ENCODE measurements around the gene PSMC4. TPM values are rescaled to one million over a fixed set of nuclear protein-coding genes. Genes with fewer than 3 reads are reported as not detected.

Gene PSMC4
- total RNA-seq, 1 experiment from 2014 or later = 111 TPM

DNA sequence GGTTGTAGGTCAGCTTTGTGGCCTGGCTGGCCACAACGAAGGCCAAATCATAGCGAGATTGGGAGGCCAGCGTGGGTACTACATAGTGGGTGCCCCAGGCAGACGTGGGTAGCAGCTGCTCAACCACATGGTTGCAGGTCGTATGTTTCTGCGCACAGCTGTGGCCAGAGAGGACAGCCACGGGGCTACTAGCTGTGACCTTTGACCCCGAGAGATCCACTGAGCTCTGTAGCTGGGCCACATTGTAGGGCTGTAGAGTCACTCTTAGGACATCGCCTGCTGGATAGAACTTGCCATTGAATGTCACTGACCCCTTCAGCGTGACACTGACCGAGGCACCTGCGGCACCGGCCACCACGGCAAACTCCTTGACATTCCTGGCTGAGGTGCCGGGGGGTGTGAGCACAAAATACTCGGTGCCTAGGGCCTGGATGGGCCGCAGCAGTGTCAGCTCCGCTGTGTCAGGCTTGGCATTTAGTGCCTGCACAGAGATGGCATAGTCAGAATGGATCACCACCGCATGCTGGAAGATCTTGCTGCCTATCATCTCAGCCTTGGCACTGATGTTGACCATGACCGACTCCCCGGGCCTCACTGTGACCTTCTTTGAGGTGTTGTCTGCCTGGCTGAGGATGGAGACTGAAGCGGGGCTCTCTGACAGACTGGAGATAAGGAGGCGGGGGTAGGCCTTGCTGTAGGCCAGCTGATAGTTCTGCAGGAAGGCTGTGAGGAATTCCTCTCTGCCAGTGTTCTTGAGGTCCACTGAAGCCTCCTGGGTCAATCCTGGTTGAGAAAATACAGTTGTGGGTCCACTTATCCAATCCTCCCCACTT lies 43.2 kb upstream of the PSMC4 start:
- Histone ChIP-seq H3K9me3 (ENCODE audit: control insufficient read depth, low read depth, low read length) (no peaks in the 10 kb centered on the region), H4K91ac (ENCODE audit: insufficient read length, low read depth, low read length) (no peak overlapping the region), H3K79me2 (ENCODE audit: insufficient read depth, low read length) (no peaks in the 10 kb centered on the region), H3T11ph (ENCODE audit: low read length) (no peak overlapping the region), H2BK12ac (ENCODE audit: insufficient read length, low read depth, low read length) (no peak overlapping the region), H2BK120ac (ENCODE audit: low read depth, low read length, poor library complexity, severe bottlenecking) (no peak overlapping the region), H3K18ac (ENCODE audit: insufficient read length, low read depth, low read length) (no peak overlapping the region), H3K23ac (ENCODE audit: insufficient read length, low read depth, low read length) (no peak overlapping the region), H2AK5ac (ENCODE audit: insufficient read length, low read length) (no peak overlapping the region), H3K79me1 (ENCODE audit: insufficient read depth, low read depth, low read length, poor library complexity, severe bottlenecking) (no peaks in the 10 kb centered on the region), H3K14ac (ENCODE audit: insufficient read depth, low read length) (no peak overlapping the region; the same call in 1 of the 2 replicates), H4K20me1 (ENCODE audit: control insufficient read depth, insufficient read depth, insufficient read length) (no peaks in the 10 kb centered on the region), H3K23me2 (ENCODE audit: insufficient read length, low read depth, low read length, poor library complexity, severe bottlenecking) (no peaks in the 10 kb centered on the region), H3K56ac (ENCODE audit: insufficient read length, low read depth, low read length) (no peak overlapping the region), H4K8ac (replicated peaks; ENCODE audit: insufficient read length, low read depth, low read length) (no peak overlapping the region), H3K4ac (ENCODE audit: low read depth, low read length) (no peak overlapping the region), H3K4me2 (ENCODE audit: insufficient read depth, insufficient read length, low read length) (no peak overlapping the region), H3K27me3 (ENCODE audit: insufficient read depth, low read length) (no peaks in the 10 kb centered on the region), H2BK20ac (ENCODE audit: low read depth, low read length, poor library complexity, severe bottlenecking) (no peak overlapping the region), H3K27ac (ENCODE audit: insufficient read length, low read depth, low read length) (no peak overlapping the region), H2AFZ (ENCODE audit: low read length) (no peak overlapping the region), H4K5ac (ENCODE audit: insufficient read length, low read depth, low read length) (no peak overlapping the region), H3K9ac (ENCODE audit: extremely low read depth, insufficient read length, low read length) (no peak overlapping the region), H3K4me1 (ENCODE audit: insufficient read depth, low read length) (no peaks in the 10 kb centered on the region), H2BK15ac (ENCODE audit: low read depth, low read length) (no peak overlapping the region), H2BK5ac (ENCODE audit: insufficient read length, low read length) (no peak overlapping the region)
- peaks cover 7 to 8% of the 10 kb centered on the region in 2 experiments; a peak in 1 of 4 replicates for H3K4me1 Mint-ChIP-seq
- TF ChIP-seq, protein P1, sequence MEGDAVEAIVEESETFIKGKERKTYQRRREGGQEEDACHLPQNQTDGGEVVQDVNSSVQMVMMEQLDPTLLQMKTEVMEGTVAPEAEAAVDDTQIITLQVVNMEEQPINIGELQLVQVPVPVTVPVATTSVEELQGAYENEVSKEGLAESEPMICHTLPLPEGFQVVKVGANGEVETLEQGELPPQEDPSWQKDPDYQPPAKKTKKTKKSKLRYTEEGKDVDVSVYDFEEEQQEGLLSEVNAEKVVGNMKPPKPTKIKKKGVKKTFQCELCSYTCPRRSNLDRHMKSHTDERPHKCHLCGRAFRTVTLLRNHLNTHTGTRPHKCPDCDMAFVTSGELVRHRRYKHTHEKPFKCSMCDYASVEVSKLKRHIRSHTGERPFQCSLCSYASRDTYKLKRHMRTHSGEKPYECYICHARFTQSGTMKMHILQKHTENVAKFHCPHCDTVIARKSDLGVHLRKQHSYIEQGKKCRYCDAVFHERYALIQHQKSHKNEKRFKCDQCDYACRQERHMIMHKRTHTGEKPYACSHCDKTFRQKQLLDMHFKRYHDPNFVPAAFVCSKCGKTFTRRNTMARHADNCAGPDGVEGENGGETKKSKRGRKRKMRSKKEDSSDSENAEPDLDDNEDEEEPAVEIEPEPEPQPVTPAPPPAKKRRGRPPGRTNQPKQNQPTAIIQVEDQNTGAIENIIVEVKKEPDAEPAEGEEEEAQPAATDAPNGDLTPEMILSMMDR (conservative IDR thresholded peaks at IDR 0.05) = no peak
- no peak for DNase-seq
- no peaks in the 10 kb centered on the region; a peak in 1 of 5 replicates for H3K9me3 Mint-ChIP-seq
- no CpG with 5 or more reads among the region's 23 CpGs for WGBS (ENCODE audit: extremely low coverage, insufficient read length, low lambda C conversion rate)
- no peak overlapping the region; a peak in 1 of 5 replicates for H3K4me3 Mint-ChIP-seq
- no peaks in the 10 kb centered on the region for H3K36me3 Mint-ChIP-seq (ENCODE audit: insufficient read depth in 1 of 3, low read depth in 3 of 3)
- H3K27me3 Mint-ChIP-seq (ENCODE audit: low read depth) = no peaks in the 10 kb centered on the region
- H3K27ac Mint-ChIP-seq = no peak overlapping the region; a peak in 1 of 7 replicates
